Lower leg skin (tissue), 3 donors: Measurements from ENCODE around the gene VCP.

Experiments used
- CTCF ChIP-seq, 3 donors: fragments of 450-650 bp; IDR thresholded peaks; one replicate each; pipeline ENCODE4 v1.5.1; 2016; ENCODE audit warnings: antibody characterized with exemption in 3 of 3, mild to moderate bottlenecking in 3 of 3, moderate library complexity in 2 of 3
- POLR2A ChIP-seq, 2 donors: fragments of 450-650 bp; IDR thresholded peaks; one replicate each; pipeline ENCODE4 v1.6.1; 2016 to 2017; ENCODE audit warnings: antibody characterized with exemption in 2 of 2, mild to moderate bottlenecking in 1 of 2, moderate library complexity in 1 of 2

- TF ChIP-seq CTCF (IDR thresholded peaks at IDR 0.05) (no peak), POLR2A (IDR thresholded peaks at IDR 0.05) (no peak)
Observed at GRCh38 chr9:35108946-35109575, 36.6 kb upstream of the VCP start.
